ENCODE measurements around the gene UIMC1.
A peak's percentile ranks its signal among the peaks of the same experiment; 100 is the strongest.
"Not testable (repeated sequence)": the region's sequence is repeated elsewhere in the genome, so short reads cannot be mapped to it uniquely, and the experiment has no call there.

The UIMC1 gene

DNA sequence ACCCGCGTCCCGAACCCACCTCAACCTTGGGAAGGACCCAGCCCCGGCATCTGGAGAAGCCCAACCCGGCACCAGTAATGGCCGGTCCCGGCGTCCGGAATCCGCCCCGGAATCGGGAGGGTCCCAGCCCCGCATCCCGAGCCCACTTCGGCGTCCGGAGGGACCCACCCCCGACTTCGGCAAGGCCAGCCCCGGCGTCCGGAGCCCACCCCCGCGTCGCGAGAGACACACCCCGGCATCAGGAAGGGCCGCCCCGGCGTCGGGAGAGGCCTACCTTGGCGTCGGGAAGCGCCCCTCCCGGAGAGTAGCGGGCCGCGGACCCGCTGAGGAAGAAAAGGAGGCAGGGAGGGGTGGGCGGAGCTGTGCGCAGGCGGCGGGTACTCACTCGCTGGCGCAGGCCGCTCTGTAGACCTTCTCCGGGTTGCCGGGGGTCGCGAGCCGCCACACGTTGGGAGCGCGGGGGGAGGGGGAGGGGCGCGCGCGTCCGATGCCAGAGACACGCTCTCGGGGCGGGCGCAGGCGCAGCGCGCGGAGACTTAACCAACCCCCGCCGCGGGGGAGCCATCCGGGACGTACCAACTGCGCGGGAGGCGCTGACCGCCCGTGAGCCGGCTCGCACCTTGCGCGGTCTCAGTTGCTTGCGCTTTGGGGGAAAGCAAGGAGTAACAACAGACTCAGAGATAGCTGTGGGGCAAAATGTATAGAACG, at the start of gene UIMC1:
UIMC1 (minus strand) TSS at position 515 of the 708 bp plus-strand sequence. CDS start 24,164 bp downstream, outside the sequence.
- DNase-seq = peak; percentile 80

DNA sequence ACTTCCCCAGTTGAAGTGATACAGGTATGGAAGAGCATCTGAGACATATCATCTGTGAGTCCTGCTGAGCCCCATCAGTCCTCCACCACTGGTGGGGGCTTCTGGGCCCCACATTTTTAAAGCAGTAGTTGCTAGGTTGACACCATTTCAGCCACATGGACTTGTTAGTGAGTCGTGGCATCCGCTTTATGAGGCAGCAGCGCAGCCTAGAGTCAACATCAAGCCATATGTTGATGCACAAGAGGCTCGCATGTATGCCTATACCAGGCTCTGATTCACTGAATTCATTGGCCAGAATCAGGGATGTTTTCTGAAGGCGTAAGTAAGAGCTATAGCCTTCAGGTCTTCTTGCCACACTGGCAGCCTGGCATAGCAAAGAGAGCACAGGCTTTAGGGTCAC, 42.7 kb upstream of the UIMC1 start:
- DNase-seq = no peak

DNA sequence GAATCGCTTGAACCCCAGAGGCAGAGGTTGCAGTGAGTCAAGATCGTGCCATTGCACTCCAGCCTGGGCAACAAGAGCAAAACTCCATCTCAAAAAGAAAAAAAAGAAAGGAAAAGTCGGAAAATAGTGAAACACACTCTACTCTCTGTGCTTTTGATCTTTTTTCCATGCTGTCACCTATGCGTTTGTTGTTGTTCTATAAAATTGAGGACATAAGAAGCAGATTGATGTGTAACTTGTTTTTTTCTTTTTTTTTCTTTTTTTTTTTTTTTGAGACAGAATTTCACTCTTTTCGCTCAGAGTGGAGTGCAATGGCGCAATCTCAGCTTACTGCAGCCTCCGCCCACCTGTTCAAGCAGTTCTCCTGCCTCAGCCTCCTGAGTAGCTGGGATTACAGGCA, 42.0 kb upstream of the UIMC1 start:
- not testable (repeated sequence) for DNase-seq

DNA sequence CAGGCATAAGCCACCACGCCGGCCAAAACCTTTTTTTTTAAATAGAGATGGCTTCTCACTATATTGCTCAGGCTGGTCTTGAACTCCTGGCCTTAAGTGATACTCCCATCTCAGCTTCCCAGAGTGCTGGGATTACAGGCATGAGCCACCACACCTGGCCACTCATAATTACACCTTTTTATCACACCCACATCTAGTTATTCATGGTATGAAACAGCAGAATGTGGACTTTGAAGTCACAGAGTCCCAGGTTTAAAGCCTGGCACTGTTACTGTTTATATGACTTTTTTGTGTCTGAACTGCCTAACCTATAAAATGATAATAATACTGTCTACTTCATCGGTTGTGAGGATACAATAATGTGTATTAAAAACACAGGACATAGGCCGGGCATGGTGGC, 39.1 kb upstream of the UIMC1 start:
- no peak for DNase-seq

DNA sequence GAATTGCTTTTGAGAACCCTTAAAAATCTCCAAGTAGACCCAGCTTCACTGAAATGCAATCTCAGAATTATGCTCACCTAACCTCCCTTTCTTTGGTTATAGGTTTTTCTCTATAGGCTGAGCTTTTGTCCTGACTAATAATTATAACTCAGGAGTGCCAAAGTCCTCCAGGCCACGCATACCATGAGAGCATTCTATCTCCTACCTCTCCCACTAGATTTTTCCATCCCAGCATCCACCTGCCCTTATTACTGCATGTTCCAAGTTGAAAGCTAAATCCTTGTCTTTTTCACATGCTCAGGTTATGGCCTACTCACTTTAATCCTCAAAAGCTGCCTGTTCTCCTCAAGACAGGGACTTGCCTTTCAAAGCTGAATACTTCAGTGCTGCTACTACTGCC, 38.1 kb upstream of the UIMC1 start:
- DNase-seq = no peak

GRCh38 chr5:177043958-177044357, 37.4 kb upstream of the UIMC1 start:
- no peak for DNase-seq

- no peak for DNase-seq
Measured at GRCh38 chr5:177043114-177043513, 36.5 kb upstream of the UIMC1 start.

DNA sequence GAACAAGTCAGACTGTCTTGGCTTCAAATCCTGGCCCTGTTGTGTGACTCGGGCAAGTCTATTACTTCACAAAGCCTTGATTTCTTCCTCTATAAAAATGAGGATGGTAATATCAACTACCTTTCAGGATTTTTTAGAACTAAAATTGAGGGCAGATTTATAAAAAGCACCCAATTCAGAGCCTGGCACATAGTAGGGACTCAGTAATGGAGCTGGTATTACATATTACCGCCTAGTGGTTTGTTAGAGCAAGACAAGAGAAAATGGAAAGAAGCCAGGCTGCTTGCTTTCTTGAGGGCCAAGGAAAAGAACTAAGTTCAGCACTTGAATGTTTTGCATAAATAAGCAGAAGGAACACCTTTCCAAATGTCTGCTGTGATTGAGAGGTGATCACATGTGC, 35.4 kb upstream of the UIMC1 start:
- DNase-seq = no peak

DNA sequence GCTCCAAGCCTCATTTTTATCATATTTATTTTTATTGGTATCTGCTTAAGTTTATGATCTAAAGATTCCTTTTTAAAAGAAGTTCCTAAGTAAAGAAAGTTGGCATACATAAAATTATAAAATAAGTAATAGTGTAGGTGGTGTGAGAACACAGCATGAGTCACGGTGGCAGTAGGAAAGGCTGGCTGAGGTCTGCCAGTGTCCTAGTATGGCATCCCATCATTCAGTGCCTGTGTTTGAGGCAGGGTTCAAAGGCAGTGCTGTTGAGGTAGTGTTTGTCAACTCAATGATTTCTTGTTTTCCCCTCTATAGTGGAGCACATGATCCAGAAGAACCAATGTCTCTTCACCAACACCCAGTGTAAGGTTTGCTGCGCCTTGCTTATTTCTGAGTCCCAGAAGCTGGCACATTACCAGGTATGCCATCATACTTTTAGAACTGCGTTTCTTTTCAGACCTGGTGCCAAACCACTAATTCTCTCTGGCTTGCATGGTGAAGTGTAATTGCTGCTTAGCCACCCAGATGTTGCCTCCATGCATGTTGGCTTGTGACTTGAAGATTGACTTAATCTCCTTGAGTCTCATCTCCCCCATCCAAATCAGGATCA, 34.3 kb upstream of the UIMC1 start:
- DNase-seq = no peak

DNA sequence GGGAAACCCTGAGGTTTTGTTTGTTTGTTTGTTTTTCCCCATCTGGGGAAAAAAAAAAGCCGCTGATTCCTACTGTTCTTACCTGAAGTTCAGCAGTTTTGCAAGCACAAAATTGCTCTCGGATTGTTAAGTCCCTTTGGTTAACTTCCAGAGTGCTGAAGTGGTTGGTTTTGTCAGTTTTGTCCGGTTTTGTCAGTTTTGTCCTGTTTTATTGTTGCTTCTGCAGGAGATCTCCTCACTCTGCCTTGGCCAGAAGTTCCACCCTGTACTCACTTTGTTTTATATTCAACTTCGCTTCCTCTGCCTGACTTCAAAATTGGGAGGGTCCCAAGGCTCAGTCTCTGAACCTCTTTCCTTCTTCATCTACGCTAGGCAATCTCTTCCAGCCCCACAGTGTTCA, 30.3 kb upstream of the UIMC1 start:
- no peak for DNase-seq

- DNase-seq = no peak
Measured at GRCh38 chr5:177036443-177036842, 29.9 kb upstream of the UIMC1 start.

DNA sequence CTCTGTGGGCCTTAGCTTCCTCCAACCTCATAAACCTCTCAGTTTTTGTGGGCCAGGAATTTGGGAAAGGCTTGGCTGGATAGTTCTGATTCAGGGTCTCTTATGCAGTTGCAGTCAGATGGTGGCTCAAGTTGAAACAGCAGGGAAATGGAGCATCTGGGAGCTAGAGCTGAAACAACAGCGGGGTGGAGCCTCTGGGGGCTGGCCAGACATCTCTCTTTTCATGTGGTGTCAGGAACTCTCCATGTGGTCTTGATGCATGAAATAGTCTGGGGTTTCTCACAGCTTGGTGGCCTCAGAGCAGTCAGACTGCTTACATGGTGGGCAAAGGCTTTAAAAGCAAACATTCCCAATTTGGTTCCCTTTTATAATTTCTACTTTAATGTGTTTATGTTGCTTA, 29.4 kb upstream of the UIMC1 start:
- no peak for DNase-seq

- no peak for DNase-seq
Measured at GRCh38 chr5:177029498-177029897, 22.9 kb upstream of the UIMC1 start.

DNA sequence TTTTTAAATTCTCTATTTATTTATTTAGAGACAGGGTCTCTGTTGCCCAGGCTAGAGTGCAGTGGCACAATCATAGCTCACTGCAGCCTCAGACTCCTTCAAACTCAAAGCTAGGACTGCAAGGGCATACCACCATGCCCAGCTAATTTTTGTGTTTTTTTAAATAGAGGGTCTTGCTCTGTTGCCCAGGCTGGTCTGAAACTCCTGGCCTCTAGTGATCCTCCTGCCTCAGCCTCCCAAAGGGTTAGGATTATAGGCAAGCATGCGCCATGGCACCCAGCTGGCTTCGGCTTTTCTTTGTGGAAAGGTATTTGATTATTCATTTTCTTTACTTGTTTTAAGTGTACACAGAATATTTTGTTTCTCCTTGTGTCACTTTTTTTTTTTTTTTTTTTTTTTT, 21.1 kb upstream of the UIMC1 start:
- DNase-seq = no peak

DNA sequence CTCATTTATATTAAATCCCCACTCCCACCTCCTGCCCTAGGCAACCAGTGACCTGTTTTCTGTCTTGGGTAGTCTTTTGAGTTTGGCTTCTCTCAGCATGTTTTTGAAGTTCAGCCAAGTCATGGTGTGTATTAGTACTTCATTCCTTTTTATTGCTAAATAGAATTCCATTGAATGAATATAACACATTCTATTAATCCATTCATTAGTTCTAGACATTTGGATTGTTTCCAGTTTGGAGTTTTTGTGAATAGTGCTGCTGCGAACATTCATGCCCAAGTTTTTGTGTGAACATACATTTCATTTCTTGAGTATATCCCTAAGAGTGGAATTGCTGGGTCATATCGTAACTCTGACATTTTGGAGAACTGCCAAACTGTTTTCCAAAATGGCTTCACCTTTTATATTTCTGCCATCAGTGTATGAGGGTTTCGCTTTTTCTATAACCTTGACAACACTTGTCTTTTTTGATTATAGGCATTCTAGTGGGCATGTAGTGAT, 18.6 kb upstream of the UIMC1 start:
- DNase-seq = no peak

DNA sequence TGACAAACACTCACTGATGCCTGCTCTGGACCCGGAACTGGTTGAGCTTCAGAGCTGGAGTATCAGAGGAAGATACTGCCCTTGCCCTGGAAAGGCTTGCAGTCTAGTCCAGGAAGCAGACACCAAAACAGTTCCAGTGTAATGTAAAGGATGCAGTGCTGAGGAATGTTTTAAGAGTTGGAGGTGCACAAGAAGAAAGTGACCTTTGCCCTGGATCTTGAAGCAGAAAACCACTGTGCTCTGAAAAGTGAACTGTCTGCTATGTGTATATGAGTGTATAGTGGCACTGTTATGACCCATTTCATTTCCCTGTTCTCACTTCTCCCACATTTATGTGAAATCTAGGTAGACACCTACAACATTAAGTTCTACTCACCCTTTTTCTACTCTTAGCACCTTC, 18.0 kb upstream of the UIMC1 start:
- no peak for DNase-seq

- DNase-seq = no peak
Measured at GRCh38 chr5:177023303-177023664, 16.7 kb upstream of the UIMC1 start.

- DNase-seq = peak; percentile 93
Measured at GRCh38 chr5:177022386-177023302, 16.1 kb upstream of the UIMC1 start, which contains the start of gene ZNF346. Gene ZNF346, plus strand, starts transcription at chr5:177022696. Its CDS starts 43 bp downstream, at chr5:177022739.

DNA sequence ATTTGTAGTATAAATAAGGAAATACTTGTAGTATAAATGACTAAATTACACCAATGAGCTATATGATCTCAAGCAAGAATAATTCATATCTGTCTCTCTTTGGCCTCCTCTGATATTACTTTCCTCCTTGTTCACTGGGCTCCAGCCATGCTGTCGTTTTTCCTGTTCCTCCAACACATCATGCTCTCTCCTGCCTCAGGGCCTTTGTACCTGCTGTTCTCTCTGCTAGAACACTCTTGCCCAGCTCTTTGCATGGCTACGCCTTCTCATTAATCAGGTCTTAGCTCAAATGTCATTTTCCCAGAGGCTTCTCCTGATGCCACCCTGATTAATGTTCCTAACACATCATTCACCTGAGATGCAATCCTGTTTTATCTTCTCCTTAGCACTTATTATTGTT, 13.5 kb upstream of the UIMC1 start:
- no peak for DNase-seq

DNA sequence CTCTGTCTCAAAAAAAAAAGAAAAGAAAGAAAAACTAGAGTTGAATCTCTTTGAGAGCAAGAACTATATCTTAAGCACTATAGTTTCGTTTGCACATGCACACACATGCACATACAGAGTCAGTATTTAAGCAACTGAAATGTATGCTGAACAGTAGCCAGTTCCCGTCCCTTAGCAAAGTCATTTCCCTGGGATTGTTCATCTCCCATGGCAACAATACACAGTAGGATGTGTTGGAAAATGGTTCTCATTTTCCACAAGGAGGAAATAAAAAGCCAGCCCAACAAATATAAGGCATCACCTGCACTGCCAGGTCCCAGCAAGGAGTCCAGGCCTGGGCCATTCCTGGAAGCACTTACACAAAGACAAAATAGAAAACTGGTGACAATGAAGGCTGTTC, 11.8 kb upstream of the UIMC1 start:
- DNase-seq = no peak

DNA sequence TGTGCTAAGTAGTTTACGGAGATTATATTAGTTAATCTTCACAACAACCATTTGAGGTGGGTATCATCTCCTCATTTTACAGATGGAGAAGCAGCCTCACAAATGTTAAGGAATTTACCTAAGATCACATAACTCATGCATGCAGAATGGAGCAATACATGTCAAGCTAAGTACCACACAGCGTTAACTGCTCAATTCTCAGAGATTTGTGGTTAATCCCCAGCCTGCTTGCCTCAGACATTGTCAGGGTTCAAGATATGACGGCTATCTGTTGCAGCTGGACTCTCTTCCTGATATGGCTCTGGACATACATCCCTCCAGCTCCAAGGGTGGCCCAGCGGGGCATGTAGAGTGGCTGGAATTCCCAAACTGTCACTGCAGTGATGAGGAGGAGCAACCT, 8.6 kb upstream of the UIMC1 start:
- no peak for DNase-seq

DNA sequence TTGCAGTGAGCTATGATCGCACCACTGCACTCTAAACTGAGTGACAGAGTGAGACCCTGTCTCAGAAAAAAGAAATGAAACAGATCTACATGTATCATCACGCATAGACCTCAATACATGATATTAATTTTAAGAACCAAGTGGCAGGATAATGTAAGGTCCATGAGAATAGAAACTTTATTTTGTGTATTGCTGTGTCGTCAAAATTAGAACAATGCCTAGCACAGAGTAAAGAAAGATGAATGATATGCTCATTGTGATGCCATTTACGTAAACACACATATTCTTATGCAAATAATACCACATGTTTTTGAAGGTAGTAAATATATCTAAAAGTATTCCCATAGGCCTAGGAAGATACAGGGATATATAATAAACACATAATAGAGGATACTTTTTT, 3.6 kb upstream of the UIMC1 start:
- no peak for DNase-seq

- no peak for DNase-seq
Measured at GRCh38 chr5:177008716-177009115, 2.1 kb upstream of the UIMC1 start.

All from kidney glomerular epithelial cell (primary cell).